ENCODE data around the gene KASH5.

KASH5 gene

DNA sequence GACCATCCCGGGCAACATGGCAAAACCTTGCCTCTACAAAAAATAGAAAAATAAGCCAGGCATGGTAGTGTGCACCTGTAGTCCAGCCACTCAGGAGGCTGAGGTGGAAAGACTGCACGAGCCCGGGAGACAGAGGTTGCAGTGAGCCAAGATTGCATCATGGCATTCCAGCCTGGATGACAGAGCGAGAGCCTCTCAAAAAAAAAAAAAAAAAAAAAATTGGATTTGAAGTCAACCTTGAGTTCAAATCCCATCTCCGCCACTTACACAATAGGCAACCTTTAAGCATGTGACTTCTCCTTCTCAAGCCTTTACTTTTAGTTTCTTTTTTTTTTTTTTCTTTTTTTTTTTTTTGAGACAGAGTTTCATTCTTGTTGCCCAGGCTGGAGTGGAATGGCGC lies 12.0 kb downstream of the KASH5 start:
- no peak overlapping the region for H3K27ac ChIP-seq
- TF ChIP-seq, protein P1, sequence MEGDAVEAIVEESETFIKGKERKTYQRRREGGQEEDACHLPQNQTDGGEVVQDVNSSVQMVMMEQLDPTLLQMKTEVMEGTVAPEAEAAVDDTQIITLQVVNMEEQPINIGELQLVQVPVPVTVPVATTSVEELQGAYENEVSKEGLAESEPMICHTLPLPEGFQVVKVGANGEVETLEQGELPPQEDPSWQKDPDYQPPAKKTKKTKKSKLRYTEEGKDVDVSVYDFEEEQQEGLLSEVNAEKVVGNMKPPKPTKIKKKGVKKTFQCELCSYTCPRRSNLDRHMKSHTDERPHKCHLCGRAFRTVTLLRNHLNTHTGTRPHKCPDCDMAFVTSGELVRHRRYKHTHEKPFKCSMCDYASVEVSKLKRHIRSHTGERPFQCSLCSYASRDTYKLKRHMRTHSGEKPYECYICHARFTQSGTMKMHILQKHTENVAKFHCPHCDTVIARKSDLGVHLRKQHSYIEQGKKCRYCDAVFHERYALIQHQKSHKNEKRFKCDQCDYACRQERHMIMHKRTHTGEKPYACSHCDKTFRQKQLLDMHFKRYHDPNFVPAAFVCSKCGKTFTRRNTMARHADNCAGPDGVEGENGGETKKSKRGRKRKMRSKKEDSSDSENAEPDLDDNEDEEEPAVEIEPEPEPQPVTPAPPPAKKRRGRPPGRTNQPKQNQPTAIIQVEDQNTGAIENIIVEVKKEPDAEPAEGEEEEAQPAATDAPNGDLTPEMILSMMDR (conservative IDR thresholded peaks at IDR 0.05): no peak

DNA sequence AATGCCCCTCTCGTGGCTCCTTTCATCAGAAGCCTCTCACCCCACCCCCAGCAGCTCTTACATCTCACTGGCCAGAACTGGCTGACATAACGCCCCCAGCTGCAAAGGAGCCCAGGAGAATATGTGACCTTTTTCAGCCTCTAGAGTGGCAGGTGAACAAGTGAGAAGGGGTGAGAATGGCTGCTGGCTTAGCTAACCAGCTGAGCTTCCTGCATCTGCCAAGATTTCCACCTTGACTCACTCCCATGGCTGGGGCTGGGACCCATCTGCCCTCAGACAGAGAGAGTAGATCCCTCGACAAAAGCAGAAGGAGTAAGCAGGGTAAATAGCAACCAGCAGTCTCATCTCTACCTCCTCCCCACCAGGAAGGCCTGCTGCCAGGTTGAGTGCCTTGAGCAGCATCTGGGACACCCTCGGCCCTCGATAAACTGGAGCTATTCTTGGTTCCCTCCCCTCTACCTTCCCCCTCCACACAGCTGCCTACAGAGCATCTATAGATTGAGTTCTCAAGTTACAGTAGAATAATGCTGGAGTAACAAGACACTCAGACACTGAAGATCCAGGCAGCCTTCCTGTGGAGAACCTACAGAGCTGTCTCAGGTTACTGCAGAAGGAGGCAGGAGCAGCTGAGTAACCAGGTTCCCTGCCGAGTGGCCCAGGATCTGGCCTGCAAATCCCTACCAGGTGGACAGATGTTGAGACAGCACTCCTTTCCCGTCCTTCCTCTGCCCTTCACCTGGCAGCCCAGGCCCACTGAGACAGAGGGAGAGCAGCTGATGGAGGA lies 15.5 kb downstream of the KASH5 start:
- TF ChIP-seq, protein P1 (conservative IDR thresholded peaks at IDR 0.05): no peak
- H3K27ac ChIP-seq: no peak overlapping the region

DNA sequence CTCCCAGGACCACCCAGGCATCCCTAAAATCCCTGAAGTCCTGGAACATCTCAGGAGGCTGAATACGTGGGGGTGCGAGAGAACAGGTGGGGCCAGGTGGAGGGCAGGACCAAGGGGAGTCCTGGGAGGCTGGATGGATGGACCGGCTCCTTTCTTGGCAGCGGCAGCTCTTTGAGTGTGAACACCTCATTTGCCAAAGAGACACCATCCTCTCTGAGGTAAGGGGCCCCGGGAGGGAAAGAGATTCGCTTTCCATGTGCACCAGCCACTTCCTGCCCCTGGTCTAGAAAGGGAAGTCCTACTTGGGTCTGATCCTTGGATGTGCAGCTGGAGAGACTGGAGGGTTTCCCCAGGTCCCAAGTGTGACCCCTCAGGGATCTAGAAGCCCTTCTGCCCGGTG lies 19.0 kb downstream of the KASH5 start:
- TF ChIP-seq, protein P1 (conservative IDR thresholded peaks at IDR 0.05): no peak
- no peak overlapping the region for H3K27ac ChIP-seq

DNA sequence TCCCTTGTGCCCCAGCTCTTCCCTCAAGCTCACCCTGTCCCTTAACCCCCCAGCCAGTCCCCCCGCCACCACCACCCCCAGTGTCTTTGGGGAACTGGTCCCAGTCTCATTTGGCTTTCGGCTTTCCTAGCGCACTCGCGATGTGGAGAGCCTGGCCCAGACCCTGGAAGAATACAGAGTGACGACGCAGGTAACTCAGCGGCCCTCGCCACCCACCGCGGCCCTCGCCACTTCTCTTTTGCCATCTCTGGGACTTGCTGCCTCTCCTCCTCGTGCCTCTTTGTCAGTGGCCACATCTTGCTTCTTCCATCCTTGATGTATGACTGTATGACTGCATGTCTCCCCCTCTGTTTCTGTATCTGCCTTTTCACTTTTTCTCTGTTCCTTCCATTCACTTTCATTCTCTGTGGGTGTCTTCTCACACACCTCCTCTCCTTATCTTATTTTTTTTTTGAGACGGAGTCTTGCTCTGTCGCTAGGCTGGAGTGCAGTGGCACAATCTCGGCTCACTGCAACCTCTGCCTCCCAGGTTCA lies 19.5 kb downstream of the KASH5 start:
- TF ChIP-seq, protein P1 (conservative IDR thresholded peaks at IDR 0.05): no peak
- H3K27ac ChIP-seq: no peak overlapping the region

DNA sequence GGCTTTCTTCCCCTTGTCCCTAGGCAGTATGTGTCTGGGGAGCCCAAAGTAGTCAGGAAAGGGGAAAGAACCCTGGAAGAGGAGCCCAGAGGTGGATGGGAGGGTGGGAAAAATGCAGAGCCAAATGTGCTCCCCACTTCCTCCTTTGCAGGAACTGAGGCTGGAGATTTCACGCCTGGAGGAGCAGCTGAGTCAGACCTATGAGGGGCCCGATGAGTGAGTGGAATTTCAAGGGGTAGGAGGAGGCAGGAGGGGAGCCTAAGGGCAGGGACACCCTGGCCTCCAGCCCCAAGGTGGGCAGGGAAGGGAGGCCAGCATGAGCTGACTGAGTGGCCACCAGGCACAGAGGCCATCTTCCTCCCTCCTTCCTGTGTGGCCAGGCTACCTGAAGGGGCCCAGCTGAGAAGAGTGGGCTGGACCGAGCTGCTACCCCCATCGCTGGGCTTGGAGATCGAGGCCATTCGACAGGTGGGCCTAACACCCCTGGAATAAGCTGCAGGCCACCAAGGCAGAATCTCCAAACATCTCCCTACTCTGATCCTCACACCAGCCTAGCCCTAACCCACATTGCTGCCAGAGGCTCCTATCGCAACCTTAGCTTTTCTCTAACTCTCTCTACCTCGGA lies 20.9 kb downstream of the KASH5 start:
- TF ChIP-seq, protein P1 (conservative IDR thresholded peaks at IDR 0.05): no peak
- no peak overlapping the region for H3K27ac ChIP-seq

DNA sequence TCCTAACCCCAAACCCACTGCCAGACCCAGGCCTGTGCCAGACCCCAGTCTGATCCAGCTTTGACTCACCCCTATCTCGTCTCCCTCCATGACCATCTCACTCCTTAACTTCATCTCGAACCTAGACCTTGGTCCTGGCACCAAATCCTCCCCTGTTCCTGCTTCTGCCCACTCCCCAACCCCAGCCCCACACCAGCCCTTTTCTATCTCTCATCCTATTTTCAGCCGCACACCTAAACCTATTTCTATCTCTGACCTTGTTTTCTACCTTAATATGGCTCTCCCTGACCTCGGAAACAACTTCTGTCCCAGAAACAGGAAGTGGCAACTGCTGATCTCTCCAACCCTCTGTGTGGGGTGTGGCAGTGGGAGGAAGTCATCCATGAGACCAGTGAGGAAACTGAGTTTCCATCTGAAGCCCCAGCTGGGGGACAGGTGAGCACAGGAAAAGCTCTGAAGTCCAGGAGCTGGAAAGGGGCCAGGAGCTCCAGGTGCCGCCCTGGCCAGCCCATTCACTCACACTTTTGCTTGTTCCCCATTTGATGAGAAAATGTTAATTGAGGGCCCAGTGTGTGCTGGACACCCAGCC lies 21.5 kb downstream of the KASH5 start:
- no peak overlapping the region for H3K27ac ChIP-seq
- TF ChIP-seq, protein P1 (conservative IDR thresholded peaks at IDR 0.05): no peak

DNA sequence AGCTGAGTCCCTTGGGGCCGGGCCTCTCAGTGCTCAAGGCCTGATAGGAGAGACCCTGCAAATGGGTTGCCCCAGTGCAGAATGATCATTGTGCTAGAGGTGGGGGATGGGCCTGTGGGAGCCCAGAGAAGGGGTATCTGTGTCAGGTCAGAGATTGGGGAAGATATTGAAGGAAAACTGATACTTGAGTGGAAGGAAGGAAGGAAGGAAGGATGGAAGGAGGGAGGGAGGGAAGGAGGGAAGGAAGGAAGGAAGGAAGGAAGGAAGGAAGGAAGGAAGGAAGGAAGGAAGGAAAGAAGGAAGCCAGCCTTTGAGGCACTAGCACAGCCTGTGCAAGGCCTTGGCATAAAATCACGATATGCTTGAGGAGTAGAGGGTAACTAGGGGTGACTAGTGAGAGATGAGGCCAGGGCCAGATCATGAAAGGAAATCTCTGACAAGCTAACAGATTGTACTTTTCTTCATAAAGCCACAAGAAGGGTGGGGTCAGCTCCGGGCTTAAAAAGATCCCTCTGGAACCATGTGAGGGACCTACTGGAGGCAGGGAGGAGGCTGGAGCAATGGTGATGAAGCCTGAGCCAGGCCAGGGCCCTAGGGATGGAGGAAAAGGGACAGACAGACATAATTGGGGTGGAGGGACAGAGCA lies 23.8 kb downstream of the KASH5 start:
- TF ChIP-seq, protein P1 (conservative IDR thresholded peaks at IDR 0.05): no peak
- H3K27ac ChIP-seq: no peak overlapping the region
